HG02588 (cell line): Measurements from ENCODE around the gene THRAP3.
"Not testable (repeated sequence)": the region's sequence is repeated elsewhere in the genome, so short reads cannot be mapped to it uniquely, and the experiment has no call there.

Experiments
- ATAC-seq: cut with Tn5 transposase; IDR thresholded peaks from one replicate; pipeline ENCODE4 v1.9.1; 2021; ENCODE audit warnings: mild to moderate bottlenecking, moderate library complexity; ENCODE audit not compliant: unreplicated experiment

Gene THRAP3

GRCh38 chr1:36204347-36204909 is 19.8 kb upstream of the THRAP3 start:
- no peak for ATAC-seq

- no peak for ATAC-seq
Measured at GRCh38 chr1:36206323-36206858, 17.9 kb upstream of the THRAP3 start.

GRCh38 chr1:36207339-36207738 is 16.9 kb upstream of the THRAP3 start:
- no peak for ATAC-seq

GRCh38 chr1:36208978-36209703 is 15.1 kb upstream of the THRAP3 start:
- no peak for ATAC-seq

- no peak for ATAC-seq
Measured at GRCh38 chr1:36211307-36211706, 12.9 kb upstream of the THRAP3 start.

GRCh38 chr1:36211841-36212240 is 12.4 kb upstream of the THRAP3 start:
- ATAC-seq = no peak

GRCh38 chr1:36212782-36213181 is 11.5 kb upstream of the THRAP3 start:
- ATAC-seq = no peak

- ATAC-seq = no peak
Measured at GRCh38 chr1:36217670-36218069, 6.6 kb upstream of the THRAP3 start.

- ATAC-seq = not testable (repeated sequence)
Measured at GRCh38 chr1:36221901-36222300, 2.3 kb upstream of the THRAP3 start.

GRCh38 chr1:36222481-36223380 is 1.5 kb upstream of the THRAP3 start:
- no peak for ATAC-seq

GRCh38 chr1:36223381-36223995 is 755 bp upstream of the THRAP3 start:
- ATAC-seq = peak; percentile 17

GRCh38 chr1:36224537-36225282 is 467 bp downstream of the THRAP3 start:
- ATAC-seq = peak; percentile 45

GRCh38 chr1:36225283-36225899 is 1.1 kb downstream of the THRAP3 start:
- no peak for ATAC-seq

GRCh38 chr1:36230279-36230678 is 6.0 kb downstream of the THRAP3 start:
- ATAC-seq = not testable (repeated sequence)

GRCh38 chr1:36231191-36231590 is 6.9 kb downstream of the THRAP3 start:
- ATAC-seq = no peak

- no peak for ATAC-seq
Measured at GRCh38 chr1:36232212-36233095, 8.2 kb downstream of the THRAP3 start.

GRCh38 chr1:36236302-36236701 is 12.1 kb downstream of the THRAP3 start:
- no peak for ATAC-seq

- ATAC-seq = no peak
Measured at GRCh38 chr1:36238433-36238832, 14.2 kb downstream of the THRAP3 start.
